Hepatocyte (in vitro differentiated cells): Measurements from ENCODE around the gene SPATS2.

Experiments used
- EZH2 ChIP-seq: fragments of 200-600 bp; sonication (generic); IDR thresholded peaks from 2 replicates; pipeline ENCODE4 v1.6.1; 2016; ENCODE audit warnings: antibody characterized with exemption, mild to moderate bottlenecking, borderline replicate concordance
- EZH2phosphoT487 ChIP-seq: fragments of 200-600 bp; sonication (generic); IDR thresholded peaks from one replicate; pipeline ENCODE4 v1.6.1; 2018; ENCODE audit warnings: antibody characterized with exemption, mild to moderate bottlenecking, low read depth, moderate library complexity; ENCODE audit not compliant: unreplicated experiment, severe bottlenecking
- TF ChIP-seq, protein P1 (sequence below): fragments of 200-600 bp; sonication (generic); IDR thresholded peaks from 2 replicates; pipeline ENCODE4 v1.5.1; 2016; ENCODE audit warnings: antibody characterized with exemption, mild to moderate bottlenecking; ENCODE audit not compliant: poor library complexity

DNA sequence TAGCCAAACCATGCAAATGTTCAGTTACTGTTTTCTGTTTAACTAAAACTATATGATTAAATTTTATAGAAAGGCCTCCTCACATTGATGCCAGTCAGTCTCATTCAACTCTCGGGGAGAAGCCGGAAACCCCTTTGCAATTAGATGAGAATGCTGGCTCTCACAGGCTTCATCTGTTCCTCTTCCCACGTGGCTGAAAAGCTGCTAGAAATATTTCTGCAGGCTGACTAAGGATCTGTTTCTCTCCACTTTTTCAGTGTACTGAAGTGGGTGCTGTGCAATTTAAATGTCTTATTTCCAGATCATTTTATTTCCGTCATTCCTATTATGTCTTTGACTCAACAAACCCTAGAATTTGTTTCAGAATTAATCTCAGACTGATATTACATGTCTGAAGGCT, 154.1 kb downstream of the SPATS2 start:
- TF ChIP-seq, protein P1, sequence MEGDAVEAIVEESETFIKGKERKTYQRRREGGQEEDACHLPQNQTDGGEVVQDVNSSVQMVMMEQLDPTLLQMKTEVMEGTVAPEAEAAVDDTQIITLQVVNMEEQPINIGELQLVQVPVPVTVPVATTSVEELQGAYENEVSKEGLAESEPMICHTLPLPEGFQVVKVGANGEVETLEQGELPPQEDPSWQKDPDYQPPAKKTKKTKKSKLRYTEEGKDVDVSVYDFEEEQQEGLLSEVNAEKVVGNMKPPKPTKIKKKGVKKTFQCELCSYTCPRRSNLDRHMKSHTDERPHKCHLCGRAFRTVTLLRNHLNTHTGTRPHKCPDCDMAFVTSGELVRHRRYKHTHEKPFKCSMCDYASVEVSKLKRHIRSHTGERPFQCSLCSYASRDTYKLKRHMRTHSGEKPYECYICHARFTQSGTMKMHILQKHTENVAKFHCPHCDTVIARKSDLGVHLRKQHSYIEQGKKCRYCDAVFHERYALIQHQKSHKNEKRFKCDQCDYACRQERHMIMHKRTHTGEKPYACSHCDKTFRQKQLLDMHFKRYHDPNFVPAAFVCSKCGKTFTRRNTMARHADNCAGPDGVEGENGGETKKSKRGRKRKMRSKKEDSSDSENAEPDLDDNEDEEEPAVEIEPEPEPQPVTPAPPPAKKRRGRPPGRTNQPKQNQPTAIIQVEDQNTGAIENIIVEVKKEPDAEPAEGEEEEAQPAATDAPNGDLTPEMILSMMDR, result no peak
- no peak for TF ChIP-seq EZH2phosphoT487
- no peak for TF ChIP-seq EZH2
